Pulmonary artery endothelial cell (primary cell): Measurements from ENCODE around the gene CHCHD6. TPM values are rescaled to one million over a fixed set of nuclear protein-coding genes. Genes with fewer than 3 reads are reported as not detected.

Experiments
- DNase-seq: peaks from one replicate; pipeline ENCODE4 v3.0.0-alpha.2; 2011; ENCODE audit warnings: low read depth, low spot score
- total RNA-seq: library from RNA; depleted of rRNA; stranded (reverse); fragments of >200 nt; gene quantifications from 2 replicates; pipeline ENCODE4 v1.2.3, GENCODE V29; 2014

CHCHD6 gene
- total RNA-seq, 1 donor from 2014 or later = 13.5 TPM

- no peak for DNase-seq
Observed at GRCh38 chr3:126704494-126705214, 614 bp downstream of the CHCHD6 start.

GRCh38 chr3:126706631-126707030 lies 2.6 kb downstream of the CHCHD6 start:
- no peak for DNase-seq

GRCh38 chr3:126711121-126711760 lies 7.2 kb downstream of the CHCHD6 start:
- no peak for DNase-seq

GRCh38 chr3:126713199-126713598 lies 9.2 kb downstream of the CHCHD6 start:
- no peak for DNase-seq

GRCh38 chr3:126714276-126714900 lies 10.3 kb downstream of the CHCHD6 start:
- DNase-seq = no peak

GRCh38 chr3:126714921-126715320 lies 10.9 kb downstream of the CHCHD6 start:
- DNase-seq = no peak

- DNase-seq = no peak
Observed at GRCh38 chr3:126715432-126715831, 11.4 kb downstream of the CHCHD6 start.

GRCh38 chr3:126716057-126716456 lies 12.0 kb downstream of the CHCHD6 start:
- DNase-seq = no peak

- DNase-seq = no peak
Observed at GRCh38 chr3:126718561-126719445, 14.8 kb downstream of the CHCHD6 start.

- DNase-seq = no peak
Observed at GRCh38 chr3:126720596-126720995, 16.6 kb downstream of the CHCHD6 start.

- no peak for DNase-seq
Observed at GRCh38 chr3:126721246-126721645, 17.2 kb downstream of the CHCHD6 start.

GRCh38 chr3:126723237-126723636 lies 19.2 kb downstream of the CHCHD6 start:
- DNase-seq = no peak

- DNase-seq = no peak
Observed at GRCh38 chr3:126723801-126724200, 19.8 kb downstream of the CHCHD6 start.

GRCh38 chr3:126728680-126729079 lies 24.6 kb downstream of the CHCHD6 start:
- DNase-seq = no peak

- DNase-seq = no peak
Observed at GRCh38 chr3:126730376-126730775, 26.3 kb downstream of the CHCHD6 start.

GRCh38 chr3:126731044-126731443 lies 27.0 kb downstream of the CHCHD6 start:
- DNase-seq = no peak

- DNase-seq = no peak
Observed at GRCh38 chr3:126732281-126733060, 28.4 kb downstream of the CHCHD6 start.

GRCh38 chr3:126733061-126733430 lies 29.0 kb downstream of the CHCHD6 start:
- no peak for DNase-seq

GRCh38 chr3:126734106-126734723 lies 30.2 kb downstream of the CHCHD6 start:
- DNase-seq = no peak

- DNase-seq = no peak
Observed at GRCh38 chr3:126737527-126737926, 33.5 kb downstream of the CHCHD6 start.
